ENCODE measurements around the gene LSAMP.

- no peak for TF ChIP-seq CTCF (tag by site-specific recombination; IDR thresholded peaks at IDR 0.05)
- no peak for TF ChIP-seq ZNF549 (tag by site-specific recombination; IDR thresholded peaks at IDR 0.05)
- no peak for TF ChIP-seq ZNF274 (IDR thresholded peaks at IDR 0.05; ENCODE audit: low read length)
- TF ChIP-seq ZNF274 (tag by site-specific recombination; IDR thresholded peaks at IDR 0.05; ENCODE audit: borderline replicate concordance), result no peak
- no peak for TF ChIP-seq ZNF416 (tag by site-specific recombination; IDR thresholded peaks at IDR 0.05)
- no peak for TF ChIP-seq ZNF558 (tag by site-specific recombination; IDR thresholded peaks at IDR 0.05)
- no peak for TF ChIP-seq ZBTB8A (tag by site-specific recombination; IDR thresholded peaks at IDR 0.05)
- no peak for TF ChIP-seq ZNF24 (tag by site-specific recombination; IDR thresholded peaks at IDR 0.05)
- TF ChIP-seq ZFP3 (tag by site-specific recombination; IDR thresholded peaks at IDR 0.05; ENCODE audit: low read depth), result no peak
- no peak for TF ChIP-seq ZBTB17 (tag by site-specific recombination; IDR thresholded peaks at IDR 0.05)
These were observed 259.2 kb downstream of the LSAMP start for GRCh38 chr3:116186049-116186448.
